Measurements from ENCODE around the gene MED8.

The MED8 gene

GRCh38 chr1:43435146-43436145 lies 45.8 kb upstream of the MED8 start:
- Histone ChIP-seq H3K4me3 (no peak overlapping the region), H3K36me3 (ENCODE audit: insufficient read depth, low read length) (peaks cover 33% of the 10 kb centered on the region; the same call in 1 of the 2 replicates), H3K27ac (no peak overlapping the region), H3K9me3 (ENCODE audit: low read depth, low read length) (no peaks in the 10 kb centered on the region), H3K9ac (ENCODE audit: insufficient read length) (no peak overlapping the region)
- no peak for DNase-seq (ENCODE audit: low read depth, low spot score)
- TF ChIP-seq EZH2 (IDR thresholded peaks at IDR 0.05): no peak
- no peak for TF ChIP-seq FOXP2 (optimal IDR thresholded peaks at IDR 0.05; ENCODE audit: control extremely low read depth, extremely low read length, insufficient read depth)
- no peak for TF ChIP-seq POLR2AphosphoS5 (IDR thresholded peaks at IDR 0.05; ENCODE audit: borderline replicate concordance, low read depth, low read length)

- no peak for TF ChIP-seq FOXP2 (optimal IDR thresholded peaks at IDR 0.05; ENCODE audit: control extremely low read depth, extremely low read length, insufficient read depth)
- no peak for TF ChIP-seq EZH2 (IDR thresholded peaks at IDR 0.05)
- no peak for TF ChIP-seq POLR2AphosphoS5 (IDR thresholded peaks at IDR 0.05; ENCODE audit: borderline replicate concordance, low read depth, low read length)
- H3K9me3 ChIP-seq (ENCODE audit: low read depth, low read length): no peaks in the 10 kb centered on the region
- H3K4me3 ChIP-seq: no peak overlapping the region
- peaks cover 41% of the 10 kb centered on the region for H3K36me3 ChIP-seq (ENCODE audit: insufficient read depth, low read length)
- H3K9ac ChIP-seq (ENCODE audit: insufficient read length): no peak overlapping the region
- no peak for DNase-seq (ENCODE audit: low read depth, low spot score)
- no peak overlapping the region for H3K27ac ChIP-seq
Measured at GRCh38 chr1:43434256-43434655, 44.7 kb upstream of the MED8 start.

- no peaks in the 10 kb centered on the region for H3K9me3 ChIP-seq (ENCODE audit: low read depth, low read length)
- no peak overlapping the region for H3K9ac ChIP-seq (ENCODE audit: insufficient read length)
- peaks cover 49% of the 10 kb centered on the region for H3K36me3 ChIP-seq (ENCODE audit: insufficient read depth, low read length)
- H3K4me3 ChIP-seq: no peak overlapping the region
- H3K27ac ChIP-seq: no peak overlapping the region
- TF ChIP-seq POLR2AphosphoS5 (IDR thresholded peaks at IDR 0.05; ENCODE audit: borderline replicate concordance, low read depth, low read length): no peak
- no peak for TF ChIP-seq FOXP2 (optimal IDR thresholded peaks at IDR 0.05; ENCODE audit: control extremely low read depth, extremely low read length, insufficient read depth)
- no peak for DNase-seq (ENCODE audit: low read depth, low spot score)
Measured at GRCh38 chr1:43432907-43433306, 43.3 kb upstream of the MED8 start.

GRCh38 chr1:43432171-43432860 lies 42.7 kb upstream of the MED8 start:
- Histone ChIP-seq H3K4me3 (no peak overlapping the region), H3K9me3 (ENCODE audit: low read depth, low read length) (no peaks in the 10 kb centered on the region), H3K36me3 (ENCODE audit: insufficient read depth, low read length) (peaks cover 55% of the 10 kb centered on the region), H3K27ac (no peak overlapping the region), H3K9ac (ENCODE audit: insufficient read length) (no peak overlapping the region)
- DNase-seq (ENCODE audit: low read depth, low spot score): no peak
- TF ChIP-seq POLR2AphosphoS5 (IDR thresholded peaks at IDR 0.05; ENCODE audit: borderline replicate concordance, low read depth, low read length) (no peak), EZH2 (IDR thresholded peaks at IDR 0.05) (no peak), FOXP2 (optimal IDR thresholded peaks at IDR 0.05; ENCODE audit: control extremely low read depth, extremely low read length, insufficient read depth) (no peak)

- no peak for DNase-seq (ENCODE audit: low read depth, low spot score)
- Histone ChIP-seq H3K36me3 (ENCODE audit: insufficient read depth, low read length) (peaks cover 62% of the 10 kb centered on the region), H3K9ac (ENCODE audit: insufficient read length) (no peak overlapping the region), H3K27ac (no peak overlapping the region), H3K9me3 (ENCODE audit: low read depth, low read length) (no peaks in the 10 kb centered on the region), H3K4me3 (no peak overlapping the region)
- TF ChIP-seq EZH2 (IDR thresholded peaks at IDR 0.05) (no peak), POLR2AphosphoS5 (IDR thresholded peaks at IDR 0.05; ENCODE audit: borderline replicate concordance, low read depth, low read length) (no peak), FOXP2 (optimal IDR thresholded peaks at IDR 0.05; ENCODE audit: control extremely low read depth, extremely low read length, insufficient read depth) (no peak)
Measured at GRCh38 chr1:43431676-43432075, 42.1 kb upstream of the MED8 start.

- no peak overlapping the region for H3K9ac ChIP-seq (ENCODE audit: insufficient read length)
- H3K27ac ChIP-seq: no peak overlapping the region
- H3K36me3 ChIP-seq (ENCODE audit: insufficient read depth, low read length): peaks cover 70% of the 10 kb centered on the region
- no peaks in the 10 kb centered on the region for H3K9me3 ChIP-seq (ENCODE audit: low read depth, low read length)
- TF ChIP-seq POLR2AphosphoS5 (IDR thresholded peaks at IDR 0.05; ENCODE audit: borderline replicate concordance, low read depth, low read length) (no peak), EZH2 (IDR thresholded peaks at IDR 0.05) (no peak), FOXP2 (optimal IDR thresholded peaks at IDR 0.05; ENCODE audit: control extremely low read depth, extremely low read length, insufficient read depth) (no peak)
- no peak for DNase-seq (ENCODE audit: low read depth, low spot score)
- H3K4me3 ChIP-seq: no peak overlapping the region
Measured at GRCh38 chr1:43430831-43431230, 41.2 kb upstream of the MED8 start.

GRCh38 chr1:43427941-43428340 lies 38.3 kb upstream of the MED8 start:
- H3K9ac ChIP-seq (ENCODE audit: insufficient read length): no peak overlapping the region
- TF ChIP-seq POLR2AphosphoS5 (IDR thresholded peaks at IDR 0.05; ENCODE audit: borderline replicate concordance, low read depth, low read length) (no peak), EZH2 (IDR thresholded peaks at IDR 0.05) (no peak), FOXP2 (optimal IDR thresholded peaks at IDR 0.05; ENCODE audit: control extremely low read depth, extremely low read length, insufficient read depth) (no peak)
- H3K27ac ChIP-seq: no peak overlapping the region
- no peaks in the 10 kb centered on the region for H3K9me3 ChIP-seq (ENCODE audit: low read depth, low read length)
- H3K4me3 ChIP-seq: no peak overlapping the region
- peaks cover 66% of the 10 kb centered on the region for H3K36me3 ChIP-seq (ENCODE audit: insufficient read depth, low read length)
- DNase-seq (ENCODE audit: low read depth, low spot score): no peak

- TF ChIP-seq POLR2AphosphoS5 (IDR thresholded peaks at IDR 0.05; ENCODE audit: borderline replicate concordance, low read depth, low read length): no peak
- no peak for TF ChIP-seq FOXP2 (optimal IDR thresholded peaks at IDR 0.05; ENCODE audit: control extremely low read depth, extremely low read length, insufficient read depth)
- TF ChIP-seq EZH2 (IDR thresholded peaks at IDR 0.05): no peak
- no peak for DNase-seq (ENCODE audit: low read depth, low spot score)
- Histone ChIP-seq H3K9ac (ENCODE audit: insufficient read length) (no peak overlapping the region), H3K36me3 (ENCODE audit: insufficient read depth, low read length) (peaks cover 62% of the 10 kb centered on the region), H3K9me3 (ENCODE audit: low read depth, low read length) (no peaks in the 10 kb centered on the region), H3K27ac (no peak overlapping the region), H3K4me3 (no peak overlapping the region)
Measured at GRCh38 chr1:43427524-43427923, 37.9 kb upstream of the MED8 start.
